NCI-H187 (cell line): ENCODE measurements around the gene ISG15.
A peak's percentile ranks its signal among the peaks of the same experiment; 100 is the strongest.

Source experiments
- DNase-seq, 2 experiments: peaks; one replicate each; lab custom pipeline; 2025; lab: John Stamatoyannopoulos, UW

The ISG15 gene

GRCh38 chr1:1013105-1013921 lies at the start of gene ISG15:
Gene ISG15 (plus strand): TSS chr1:1013497. CDS start chr1:1013574, 77 bp downstream.
- peak; percentile 48 to 50 for DNase-seq

- no peak for DNase-seq
Measured at GRCh38 chr1:963746-964525, 49.4 kb upstream of the ISG15 start.

- no peak for DNase-seq
Measured at GRCh38 chr1:964691-965525, 48.4 kb upstream of the ISG15 start.

GRCh38 chr1:965526-966134 lies 47.7 kb upstream of the ISG15 start:
- no peak for DNase-seq

- DNase-seq, result no peak
Measured at GRCh38 chr1:966135-966703, 47.1 kb upstream of the ISG15 start, which contains the start of gene PLEKHN1. Gene PLEKHN1 (plus strand): TSS chr1:966482. CDS start chr1:966532, 50 bp downstream.

GRCh38 chr1:966704-967300 lies 46.5 kb upstream of the ISG15 start:
- no peak for DNase-seq

GRCh38 chr1:967466-968343 lies 45.6 kb upstream of the ISG15 start:
- DNase-seq, result no peak

- no peak for DNase-seq
Measured at GRCh38 chr1:969260-969855, 43.9 kb upstream of the ISG15 start.

GRCh38 chr1:970242-970972 lies 42.9 kb upstream of the ISG15 start:
- no peak for DNase-seq

GRCh38 chr1:970973-971730 lies 42.1 kb upstream of the ISG15 start:
- no peak for DNase-seq

GRCh38 chr1:971751-972506 lies 41.4 kb upstream of the ISG15 start:
- DNase-seq, result no peak

GRCh38 chr1:972726-973458 lies 40.4 kb upstream of the ISG15 start:
- no peak for DNase-seq

GRCh38 chr1:973459-974292 lies 39.6 kb upstream of the ISG15 start:
- DNase-seq, result no peak

GRCh38 chr1:974293-974640 lies 39.0 kb upstream of the ISG15 start:
- DNase-seq, result no peak

GRCh38 chr1:974687-975328 lies 38.5 kb upstream of the ISG15 start:
- DNase-seq, result no peak
